HEK293 (cell line): ENCODE data around the gene DAZAP1.
A peak's percentile ranks its signal among the peaks of the same experiment; 100 is the strongest.

Source experiments
- IKZF3 ChIP-seq: fragments of 450-650 bp; IDR thresholded peaks from 2 replicates; pipeline ENCODE4 v1.5.0; 2018; ENCODE audit warnings: missing biosample characterization, mild to moderate bottlenecking, missing genetic modification characterization, moderate library complexity
- MYNN ChIP-seq: fragments of 450-650 bp; formaldehyde crosslinking; IDR thresholded peaks from 2 replicates; pipeline ENCODE4 v1.5.1; 2016; ENCODE audit warnings: missing biosample characterization, missing genetic modification characterization, borderline replicate concordance
- MZF1 ChIP-seq: fragments of 450-650 bp; formaldehyde crosslinking; IDR thresholded peaks from 2 replicates; pipeline ENCODE4 v1.5.1; 2017; ENCODE audit warnings: missing biosample characterization, missing genetic modification characterization, borderline replicate concordance
- YY2 ChIP-seq: fragments of 450-650 bp; formaldehyde crosslinking; IDR thresholded peaks from 2 replicates; pipeline ENCODE4 v1.5.1; 2016; ENCODE audit warnings: missing biosample characterization, missing genetic modification characterization
- ZBTB21 ChIP-seq: fragments of 450-650 bp; formaldehyde crosslinking; IDR thresholded peaks from 2 replicates; pipeline ENCODE4 v1.5.1; 2017; ENCODE audit warnings: missing biosample characterization, missing genetic modification characterization
- ZFP69B ChIP-seq: fragments of 450-650 bp; formaldehyde crosslinking; IDR thresholded peaks from 2 replicates; pipeline ENCODE4 v1.5.1; 2016; ENCODE audit warnings: missing biosample characterization, missing genetic modification characterization
- ZIC2 ChIP-seq: fragments of 450-650 bp; formaldehyde crosslinking; IDR thresholded peaks from 2 replicates; pipeline ENCODE4 v1.5.1; 2016; ENCODE audit warnings: missing biosample characterization, missing genetic modification characterization
- ZNF132 ChIP-seq: fragments of 450-650 bp; formaldehyde crosslinking; IDR thresholded peaks from 2 replicates; pipeline ENCODE4 v1.5.1; 2017; ENCODE audit warnings: missing biosample characterization, missing genetic modification characterization, borderline replicate concordance
- ZNF157 ChIP-seq: fragments of 450-650 bp; formaldehyde crosslinking; IDR thresholded peaks from 2 replicates; pipeline ENCODE4 v1.5.1; 2016; ENCODE audit warnings: missing biosample characterization, missing genetic modification characterization
- ZNF274 ChIP-seq, 2 experiments: fragments of 200-500 bp in 1 of 2; fragments of 450-650 bp in 1 of 2; sonication (Bioruptor generic) in 1 of 2; formaldehyde crosslinking in 1 of 2; IDR thresholded peaks; 2 replicates each; pipeline versions ENCODE4 v1.5.1 to v1.6.1; 2014 to 2016; ENCODE audit warnings: borderline replicate concordance in 1 of 2, inconsistent platforms in 1 of 2, low read length in 1 of 2, missing biosample characterization in 1 of 2, missing genetic modification characterization in 1 of 2
- ZNF335 ChIP-seq: fragments of 450-650 bp; formaldehyde crosslinking; conservative IDR thresholded peaks from 2 replicates; pipeline ENCODE4 v1.5.1; 2016; ENCODE audit warnings: missing biosample characterization, missing genetic modification characterization
- ZNF341 ChIP-seq: fragments of 450-650 bp; formaldehyde crosslinking; IDR thresholded peaks from 2 replicates; pipeline ENCODE4; 2016; ENCODE audit warnings: low read depth, missing biosample characterization, missing genetic modification characterization
- ZNF560 ChIP-seq: fragments of 450-650 bp; formaldehyde crosslinking; IDR thresholded peaks from 2 replicates; pipeline ENCODE4 v1.5.1; 2017; ENCODE audit warnings: missing biosample characterization, missing genetic modification characterization, borderline replicate concordance
- ZNF660 ChIP-seq: fragments of 450-650 bp; IDR thresholded peaks from 2 replicates; pipeline ENCODE4 v1.5.1; 2018; ENCODE audit warnings: missing biosample characterization, mild to moderate bottlenecking, missing genetic modification characterization
- ZNF670 ChIP-seq: fragments of 450-650 bp; formaldehyde crosslinking; IDR thresholded peaks from 2 replicates; pipeline ENCODE4 v1.5.1; 2016; ENCODE audit warnings: missing biosample characterization, missing genetic modification characterization, low read depth
- ZNF747 ChIP-seq: fragments of 450-650 bp; formaldehyde crosslinking; IDR thresholded peaks from 2 replicates; pipeline ENCODE4 v1.5.1; 2016; ENCODE audit warnings: missing biosample characterization, missing genetic modification characterization
- ZSCAN16 ChIP-seq: fragments of 450-650 bp; formaldehyde crosslinking; IDR thresholded peaks from 2 replicates; pipeline ENCODE4 v1.5.1; 2016; ENCODE audit warnings: missing biosample characterization, missing genetic modification characterization
- TF ChIP-seq, protein P1 (sequence below): fragments of 450-650 bp; formaldehyde crosslinking; IDR thresholded peaks from 2 replicates; pipeline ENCODE4 v1.5.1; 2016; ENCODE audit warnings: missing biosample characterization, missing genetic modification characterization
- TF ChIP-seq, protein P2 (sequence below): fragments of 450-650 bp; formaldehyde crosslinking; IDR thresholded peaks from 2 replicates; pipeline ENCODE4 v1.5.1; 2016; ENCODE audit warnings: missing biosample characterization, missing genetic modification characterization
- TF ChIP-seq, protein P3 (sequence below): fragments of 450-650 bp; formaldehyde crosslinking; IDR thresholded peaks from 2 replicates; pipeline ENCODE4 v1.5.1; 2016; ENCODE audit warnings: missing biosample characterization, missing genetic modification characterization
- TF ChIP-seq, protein P4 (sequence below): fragments of 450-650 bp; formaldehyde crosslinking; IDR thresholded peaks from 2 replicates; pipeline ENCODE4 v1.5.1; 2017; ENCODE audit warnings: missing biosample characterization, mild to moderate bottlenecking, missing genetic modification characterization, moderate library complexity
- TF ChIP-seq, protein P5 (sequence below): fragments of 450-650 bp; IDR thresholded peaks from 2 replicates; pipeline ENCODE4 v1.5.1; 2018; ENCODE audit warnings: missing biosample characterization, mild to moderate bottlenecking, missing genetic modification characterization
- TF ChIP-seq, protein P6 (sequence below): fragments of 450-650 bp; formaldehyde crosslinking; IDR thresholded peaks from 2 replicates; pipeline ENCODE4 v1.5.1; 2016; ENCODE audit warnings: missing biosample characterization, missing genetic modification characterization
- TF ChIP-seq, protein P7 (sequence below): fragments of 450-650 bp; formaldehyde crosslinking; IDR thresholded peaks from 2 replicates; pipeline ENCODE4 v1.5.1; 2016; ENCODE audit warnings: missing biosample characterization, missing genetic modification characterization

The DAZAP1 gene

DNA sequence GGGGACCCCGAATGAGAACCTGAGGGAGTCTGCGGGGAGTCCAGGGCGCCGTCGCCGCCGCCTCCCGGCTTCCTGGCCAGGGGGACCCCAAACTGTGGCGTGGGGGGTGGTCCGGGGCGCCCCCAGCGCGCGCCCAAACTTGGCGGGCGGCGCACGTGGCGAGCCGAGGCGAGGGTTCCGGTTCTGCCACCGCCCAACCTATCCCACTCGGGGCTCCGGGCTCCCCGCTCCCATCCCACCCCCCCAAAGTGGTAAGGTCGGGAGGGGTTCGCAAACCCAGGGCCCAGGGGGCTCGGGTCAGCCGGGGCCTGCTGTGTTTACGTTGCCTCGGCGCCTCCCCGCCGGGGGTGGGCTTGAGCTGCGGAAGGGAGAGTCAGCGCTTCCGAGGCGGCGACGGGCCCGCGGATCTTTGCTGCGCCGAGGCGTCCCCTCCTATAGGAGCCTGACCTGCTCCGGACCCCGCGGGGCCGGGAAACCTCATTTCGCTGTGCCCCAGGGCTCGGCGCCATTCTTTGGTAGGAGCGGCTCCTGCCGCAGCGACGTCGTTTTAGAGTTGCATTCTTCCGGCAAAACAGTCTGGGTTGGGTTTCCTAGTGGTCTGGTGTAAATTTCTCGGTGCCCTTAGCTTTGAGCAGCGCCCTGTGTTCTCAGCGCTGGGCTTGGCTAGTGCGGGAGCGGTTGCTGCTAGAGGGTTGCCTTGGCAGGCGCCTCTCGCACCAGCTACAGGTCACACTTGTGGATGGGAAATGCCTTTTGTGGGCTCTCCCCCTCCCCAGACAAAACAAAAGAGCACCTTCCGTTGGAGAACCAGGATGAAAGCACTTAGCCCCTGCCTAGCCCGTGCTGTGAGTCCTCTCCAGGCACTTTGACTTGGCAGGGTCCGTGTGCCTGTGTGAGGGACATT lies 1.2 kb downstream of the DAZAP1 start (continued):
- TF ChIP-seq, protein P1, sequence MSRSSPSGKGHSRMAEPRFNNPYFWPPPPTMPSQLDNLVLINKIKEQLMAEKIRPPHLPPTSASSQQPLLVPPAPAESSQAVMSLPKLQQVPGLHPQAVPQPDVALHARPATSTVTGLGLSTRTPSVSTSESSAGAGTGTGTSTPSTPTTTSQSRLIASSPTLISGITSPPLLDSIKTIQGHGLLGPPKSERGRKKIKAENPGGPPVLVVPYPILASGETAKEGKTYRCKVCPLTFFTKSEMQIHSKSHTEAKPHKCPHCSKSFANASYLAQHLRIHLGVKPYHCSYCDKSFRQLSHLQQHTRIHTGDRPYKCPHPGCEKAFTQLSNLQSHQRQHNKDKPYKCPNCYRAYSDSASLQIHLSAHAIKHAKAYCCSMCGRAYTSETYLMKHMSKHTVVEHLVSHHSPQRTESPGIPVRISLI (tag by site-specific recombination), result no peak
- TF ChIP-seq ZNF335 (tag by site-specific recombination) (peak; percentile 39), MYNN (tag by site-specific recombination) (no peak), MZF1 (tag by site-specific recombination) (no peak), IKZF3 (tag by site-specific recombination) (no peak), ZNF341 (peak; percentile 55), ZBTB21 (tag by site-specific recombination) (no peak), ZNF670 (no peak), ZNF132 (tag by site-specific recombination) (no peak), ZNF560 (tag by site-specific recombination) (no peak), ZIC2 (tag by site-specific recombination) (peak; percentile 52; the same call in 1 of the 2 replicates), YY2 (tag by site-specific recombination) (no peak), ZNF660 (tag by site-specific recombination) (0 out of 2 replicates have a peak, but pooled peaks have one; percentile 13), ZSCAN16 (tag by site-specific recombination) (no peak), ZNF747 (tag by site-specific recombination) (no peak), ZFP69B (tag by site-specific recombination) (no peak), ZNF274 (IDR thresholded peaks at IDR 0.05; ENCODE audit: low read length) (no peak), ZNF274 (tag by site-specific recombination; IDR thresholded peaks at IDR 0.05; ENCODE audit: borderline replicate concordance) (no peak), ZNF157 (tag by site-specific recombination) (no peak)
- TF ChIP-seq, protein P2, sequence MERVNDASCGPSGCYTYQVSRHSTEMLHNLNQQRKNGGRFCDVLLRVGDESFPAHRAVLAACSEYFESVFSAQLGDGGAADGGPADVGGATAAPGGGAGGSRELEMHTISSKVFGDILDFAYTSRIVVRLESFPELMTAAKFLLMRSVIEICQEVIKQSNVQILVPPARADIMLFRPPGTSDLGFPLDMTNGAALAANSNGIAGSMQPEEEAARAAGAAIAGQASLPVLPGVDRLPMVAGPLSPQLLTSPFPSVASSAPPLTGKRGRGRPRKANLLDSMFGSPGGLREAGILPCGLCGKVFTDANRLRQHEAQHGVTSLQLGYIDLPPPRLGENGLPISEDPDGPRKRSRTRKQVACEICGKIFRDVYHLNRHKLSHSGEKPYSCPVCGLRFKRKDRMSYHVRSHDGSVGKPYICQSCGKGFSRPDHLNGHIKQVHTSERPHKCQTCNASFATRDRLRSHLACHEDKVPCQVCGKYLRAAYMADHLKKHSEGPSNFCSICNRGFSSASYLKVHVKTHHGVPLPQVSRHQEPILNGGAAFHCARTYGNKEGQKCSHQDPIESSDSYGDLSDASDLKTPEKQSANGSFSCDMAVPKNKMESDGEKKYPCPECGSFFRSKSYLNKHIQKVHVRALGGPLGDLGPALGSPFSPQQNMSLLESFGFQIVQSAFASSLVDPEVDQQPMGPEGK (tag by site-specific recombination), result peak; percentile 76
- TF ChIP-seq, protein P3, sequence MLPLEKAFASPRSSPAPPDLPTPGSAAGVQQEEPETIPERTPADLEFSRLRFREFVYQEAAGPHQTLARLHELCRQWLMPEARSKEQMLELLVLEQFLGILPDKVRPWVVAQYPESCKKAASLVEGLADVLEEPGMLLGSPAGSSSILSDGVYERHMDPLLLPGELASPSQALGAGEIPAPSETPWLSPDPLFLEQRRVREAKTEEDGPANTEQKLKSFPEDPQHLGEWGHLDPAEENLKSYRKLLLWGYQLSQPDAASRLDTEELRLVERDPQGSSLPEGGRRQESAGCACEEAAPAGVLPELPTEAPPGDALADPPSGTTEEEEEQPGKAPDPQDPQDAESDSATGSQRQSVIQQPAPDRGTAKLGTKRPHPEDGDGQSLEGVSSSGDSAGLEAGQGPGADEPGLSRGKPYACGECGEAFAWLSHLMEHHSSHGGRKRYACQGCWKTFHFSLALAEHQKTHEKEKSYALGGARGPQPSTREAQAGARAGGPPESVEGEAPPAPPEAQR, result no peak
- TF ChIP-seq, protein P4, sequence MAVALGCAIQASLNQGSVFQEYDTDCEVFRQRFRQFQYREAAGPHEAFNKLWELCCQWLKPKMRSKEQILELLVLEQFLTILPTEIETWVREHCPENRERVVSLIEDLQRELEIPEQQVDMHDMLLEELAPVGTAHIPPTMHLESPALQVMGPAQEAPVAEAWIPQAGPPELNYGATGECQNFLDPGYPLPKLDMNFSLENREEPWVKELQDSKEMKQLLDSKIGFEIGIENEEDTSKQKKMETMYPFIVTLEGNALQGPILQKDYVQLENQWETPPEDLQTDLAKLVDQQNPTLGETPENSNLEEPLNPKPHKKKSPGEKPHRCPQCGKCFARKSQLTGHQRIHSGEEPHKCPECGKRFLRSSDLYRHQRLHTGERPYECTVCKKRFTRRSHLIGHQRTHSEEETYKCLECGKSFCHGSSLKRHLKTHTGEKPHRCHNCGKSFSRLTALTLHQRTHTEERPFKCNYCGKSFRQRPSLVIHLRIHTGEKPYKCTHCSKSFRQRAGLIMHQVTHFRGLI (tag by site-specific recombination), result peak; percentile 33; the same call in 1 of the 2 replicates
- TF ChIP-seq, protein P5, sequence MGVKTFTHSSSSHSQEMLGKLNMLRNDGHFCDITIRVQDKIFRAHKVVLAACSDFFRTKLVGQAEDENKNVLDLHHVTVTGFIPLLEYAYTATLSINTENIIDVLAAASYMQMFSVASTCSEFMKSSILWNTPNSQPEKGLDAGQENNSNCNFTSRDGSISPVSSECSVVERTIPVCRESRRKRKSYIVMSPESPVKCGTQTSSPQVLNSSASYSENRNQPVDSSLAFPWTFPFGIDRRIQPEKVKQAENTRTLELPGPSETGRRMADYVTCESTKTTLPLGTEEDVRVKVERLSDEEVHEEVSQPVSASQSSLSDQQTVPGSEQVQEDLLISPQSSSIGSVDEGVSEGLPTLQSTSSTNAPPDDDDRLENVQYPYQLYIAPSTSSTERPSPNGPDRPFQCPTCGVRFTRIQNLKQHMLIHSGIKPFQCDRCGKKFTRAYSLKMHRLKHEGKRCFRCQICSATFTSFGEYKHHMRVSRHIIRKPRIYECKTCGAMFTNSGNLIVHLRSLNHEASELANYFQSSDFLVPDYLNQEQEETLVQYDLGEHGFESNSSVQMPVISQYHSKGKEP (tag by site-specific recombination), result no peak
- TF ChIP-seq, protein P6, sequence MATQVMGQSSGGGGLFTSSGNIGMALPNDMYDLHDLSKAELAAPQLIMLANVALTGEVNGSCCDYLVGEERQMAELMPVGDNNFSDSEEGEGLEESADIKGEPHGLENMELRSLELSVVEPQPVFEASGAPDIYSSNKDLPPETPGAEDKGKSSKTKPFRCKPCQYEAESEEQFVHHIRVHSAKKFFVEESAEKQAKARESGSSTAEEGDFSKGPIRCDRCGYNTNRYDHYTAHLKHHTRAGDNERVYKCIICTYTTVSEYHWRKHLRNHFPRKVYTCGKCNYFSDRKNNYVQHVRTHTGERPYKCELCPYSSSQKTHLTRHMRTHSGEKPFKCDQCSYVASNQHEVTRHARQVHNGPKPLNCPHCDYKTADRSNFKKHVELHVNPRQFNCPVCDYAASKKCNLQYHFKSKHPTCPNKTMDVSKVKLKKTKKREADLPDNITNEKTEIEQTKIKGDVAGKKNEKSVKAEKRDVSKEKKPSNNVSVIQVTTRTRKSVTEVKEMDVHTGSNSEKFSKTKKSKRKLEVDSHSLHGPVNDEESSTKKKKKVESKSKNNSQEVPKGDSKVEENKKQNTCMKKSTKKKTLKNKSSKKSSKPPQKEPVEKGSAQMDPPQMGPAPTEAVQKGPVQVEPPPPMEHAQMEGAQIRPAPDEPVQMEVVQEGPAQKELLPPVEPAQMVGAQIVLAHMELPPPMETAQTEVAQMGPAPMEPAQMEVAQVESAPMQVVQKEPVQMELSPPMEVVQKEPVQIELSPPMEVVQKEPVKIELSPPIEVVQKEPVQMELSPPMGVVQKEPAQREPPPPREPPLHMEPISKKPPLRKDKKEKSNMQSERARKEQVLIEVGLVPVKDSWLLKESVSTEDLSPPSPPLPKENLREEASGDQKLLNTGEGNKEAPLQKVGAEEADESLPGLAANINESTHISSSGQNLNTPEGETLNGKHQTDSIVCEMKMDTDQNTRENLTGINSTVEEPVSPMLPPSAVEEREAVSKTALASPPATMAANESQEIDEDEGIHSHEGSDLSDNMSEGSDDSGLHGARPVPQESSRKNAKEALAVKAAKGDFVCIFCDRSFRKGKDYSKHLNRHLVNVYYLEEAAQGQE (tag by site-specific recombination), result no peak
- TF ChIP-seq, protein P7, sequence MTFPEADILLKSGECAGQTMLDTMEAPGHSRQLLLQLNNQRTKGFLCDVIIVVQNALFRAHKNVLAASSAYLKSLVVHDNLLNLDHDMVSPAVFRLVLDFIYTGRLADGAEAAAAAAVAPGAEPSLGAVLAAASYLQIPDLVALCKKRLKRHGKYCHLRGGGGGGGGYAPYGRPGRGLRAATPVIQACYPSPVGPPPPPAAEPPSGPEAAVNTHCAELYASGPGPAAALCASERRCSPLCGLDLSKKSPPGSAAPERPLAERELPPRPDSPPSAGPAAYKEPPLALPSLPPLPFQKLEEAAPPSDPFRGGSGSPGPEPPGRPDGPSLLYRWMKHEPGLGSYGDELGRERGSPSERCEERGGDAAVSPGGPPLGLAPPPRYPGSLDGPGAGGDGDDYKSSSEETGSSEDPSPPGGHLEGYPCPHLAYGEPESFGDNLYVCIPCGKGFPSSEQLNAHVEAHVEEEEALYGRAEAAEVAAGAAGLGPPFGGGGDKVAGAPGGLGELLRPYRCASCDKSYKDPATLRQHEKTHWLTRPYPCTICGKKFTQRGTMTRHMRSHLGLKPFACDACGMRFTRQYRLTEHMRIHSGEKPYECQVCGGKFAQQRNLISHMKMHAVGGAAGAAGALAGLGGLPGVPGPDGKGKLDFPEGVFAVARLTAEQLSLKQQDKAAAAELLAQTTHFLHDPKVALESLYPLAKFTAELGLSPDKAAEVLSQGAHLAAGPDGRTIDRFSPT (tag by site-specific recombination), result no peak
